RWPE2 (cell line): ENCODE results near the gene CASP14.
A peak's percentile ranks its signal among the peaks of the same experiment; 100 is the strongest.
"Not testable (repeated sequence)": the region's sequence is repeated elsewhere in the genome, so short reads cannot be mapped to it uniquely, and the experiment has no call there.

Source experiments
- ATAC-seq: fragments of 200-7000 bp; cut with Tn5 transposase; 3 replicates; pipeline ENCODE4 v1.9.1; 2021; ENCODE audit warnings: low read depth
- DNase-seq: peaks from one replicate; pipeline ENCODE4 v3.0.0-alpha.2; 2020; ENCODE audit warnings: low spot score
- H3K27ac ChIP-seq: fragments of 450-650 bp; 2 replicates; pipeline ENCODE4 v1.5.1; 2017; ENCODE audit warnings: mild to moderate bottlenecking; ENCODE audit not compliant: poor library complexity, severe bottlenecking
- H3K27me3 ChIP-seq: fragments of 250-450 bp; sonication (Bioruptor Pico); 2 replicates; pipeline ENCODE4 v1.5.1; 2021; ENCODE audit warnings: mild to moderate bottlenecking, moderate library complexity; ENCODE audit not compliant: insufficient read depth, poor library complexity, severe bottlenecking
- H3K36me3 ChIP-seq: fragments of 250-450 bp; sonication (Bioruptor Pico); 2 replicates; pipeline ENCODE4 v1.5.1; 2020; ENCODE audit warnings: low read depth, mild to moderate bottlenecking, moderate library complexity
- H3K4me1 ChIP-seq: fragments of 250-450 bp; sonication (Bioruptor Pico); 2 replicates; pipeline ENCODE4 v1.5.1; 2021; ENCODE audit warnings: mild to moderate bottlenecking, moderate library complexity; ENCODE audit not compliant: insufficient read depth, poor library complexity, severe bottlenecking
- H3K4me3 ChIP-seq: fragments of 250-450 bp; sonication (Bioruptor Pico); 2 replicates; pipeline ENCODE4 v1.5.1; 2021; ENCODE audit warnings: mild to moderate bottlenecking, moderate library complexity; ENCODE audit not compliant: severe bottlenecking
- H3K9me3 ChIP-seq: fragments of 250-450 bp; sonication (Bioruptor Pico); 2 replicates; pipeline ENCODE4 v1.5.1; 2021; ENCODE audit warnings: mild to moderate bottlenecking, moderate library complexity; ENCODE audit not compliant: severe bottlenecking
- TF ChIP-seq, protein P1 (sequence below): fragments of 450-650 bp; IDR thresholded peaks from one replicate; pipeline ENCODE4 v1.5.1; 2017; ENCODE audit warnings: mild to moderate bottlenecking, moderate library complexity; ENCODE audit not compliant: poor library complexity, severe bottlenecking

The CASP14 gene

DNA sequence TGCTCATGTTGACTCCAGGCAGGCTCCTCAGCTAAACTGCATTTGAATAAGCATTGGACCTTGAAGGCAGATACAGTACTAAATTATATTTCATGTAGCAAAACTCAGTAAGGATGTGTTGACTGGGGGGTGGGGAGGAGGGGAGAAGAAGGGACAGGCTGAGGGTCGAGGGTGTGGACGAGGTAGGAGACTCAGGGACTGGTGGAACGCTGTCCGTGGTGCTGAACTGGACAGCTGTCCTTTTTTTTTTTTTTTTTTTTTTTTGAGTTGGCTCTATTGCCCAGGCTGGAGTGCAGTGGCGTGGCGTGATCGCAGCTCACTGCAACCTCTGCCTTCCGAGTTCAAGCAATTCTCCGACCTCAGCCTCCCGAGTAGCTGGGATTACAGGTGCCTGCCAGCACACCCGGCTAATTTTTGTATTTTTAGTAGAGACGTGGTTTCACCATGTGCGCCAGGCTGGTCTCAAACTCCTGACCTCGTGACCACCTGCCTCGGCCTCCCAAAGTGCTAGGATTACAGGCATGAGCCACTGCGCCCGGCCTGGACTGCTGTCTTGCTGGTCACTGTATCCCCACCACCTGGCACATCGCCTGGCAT, 33.2 kb upstream of the CASP14 start:
- H3K4me1 ChIP-seq: no peaks in the 10 kb centered on the region
- no peak for ATAC-seq
- H3K4me3 ChIP-seq: no peak overlapping the region
- H3K27ac ChIP-seq: no peak overlapping the region
- TF ChIP-seq, protein P1, sequence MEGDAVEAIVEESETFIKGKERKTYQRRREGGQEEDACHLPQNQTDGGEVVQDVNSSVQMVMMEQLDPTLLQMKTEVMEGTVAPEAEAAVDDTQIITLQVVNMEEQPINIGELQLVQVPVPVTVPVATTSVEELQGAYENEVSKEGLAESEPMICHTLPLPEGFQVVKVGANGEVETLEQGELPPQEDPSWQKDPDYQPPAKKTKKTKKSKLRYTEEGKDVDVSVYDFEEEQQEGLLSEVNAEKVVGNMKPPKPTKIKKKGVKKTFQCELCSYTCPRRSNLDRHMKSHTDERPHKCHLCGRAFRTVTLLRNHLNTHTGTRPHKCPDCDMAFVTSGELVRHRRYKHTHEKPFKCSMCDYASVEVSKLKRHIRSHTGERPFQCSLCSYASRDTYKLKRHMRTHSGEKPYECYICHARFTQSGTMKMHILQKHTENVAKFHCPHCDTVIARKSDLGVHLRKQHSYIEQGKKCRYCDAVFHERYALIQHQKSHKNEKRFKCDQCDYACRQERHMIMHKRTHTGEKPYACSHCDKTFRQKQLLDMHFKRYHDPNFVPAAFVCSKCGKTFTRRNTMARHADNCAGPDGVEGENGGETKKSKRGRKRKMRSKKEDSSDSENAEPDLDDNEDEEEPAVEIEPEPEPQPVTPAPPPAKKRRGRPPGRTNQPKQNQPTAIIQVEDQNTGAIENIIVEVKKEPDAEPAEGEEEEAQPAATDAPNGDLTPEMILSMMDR: no peak
- no peaks in the 10 kb centered on the region for H3K36me3 ChIP-seq
- peaks cover 4% of the 10 kb centered on the region for H3K27me3 ChIP-seq
- H3K9me3 ChIP-seq: no peaks in the 10 kb centered on the region
- DNase-seq: no peak

DNA sequence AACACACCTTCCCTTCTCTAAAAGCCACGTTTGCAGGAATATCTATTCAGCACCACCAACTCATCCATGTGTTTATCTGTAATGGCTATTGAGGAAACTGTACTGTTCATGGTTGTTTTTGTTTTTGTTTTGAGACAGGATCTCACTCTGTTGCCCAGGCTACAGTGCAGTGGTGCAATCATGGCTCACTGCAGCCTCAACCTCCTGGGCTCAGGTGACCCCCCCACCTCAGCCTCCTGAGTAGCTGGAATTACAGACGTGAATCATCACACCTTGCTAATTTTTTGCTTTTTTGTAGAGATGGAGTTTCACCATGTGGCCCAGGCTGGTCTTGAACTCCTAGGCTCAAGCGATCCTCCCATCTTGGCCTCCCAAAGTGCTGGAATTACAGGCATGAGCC, 30.4 kb upstream of the CASP14 start:
- H3K27me3 ChIP-seq, ATAC-seq, H3K27ac ChIP-seq, H3K4me1 ChIP-seq, DNase-seq, H3K9me3 ChIP-seq, H3K4me3 ChIP-seq, H3K36me3 ChIP-seq: not testable (repeated sequence)

DNA sequence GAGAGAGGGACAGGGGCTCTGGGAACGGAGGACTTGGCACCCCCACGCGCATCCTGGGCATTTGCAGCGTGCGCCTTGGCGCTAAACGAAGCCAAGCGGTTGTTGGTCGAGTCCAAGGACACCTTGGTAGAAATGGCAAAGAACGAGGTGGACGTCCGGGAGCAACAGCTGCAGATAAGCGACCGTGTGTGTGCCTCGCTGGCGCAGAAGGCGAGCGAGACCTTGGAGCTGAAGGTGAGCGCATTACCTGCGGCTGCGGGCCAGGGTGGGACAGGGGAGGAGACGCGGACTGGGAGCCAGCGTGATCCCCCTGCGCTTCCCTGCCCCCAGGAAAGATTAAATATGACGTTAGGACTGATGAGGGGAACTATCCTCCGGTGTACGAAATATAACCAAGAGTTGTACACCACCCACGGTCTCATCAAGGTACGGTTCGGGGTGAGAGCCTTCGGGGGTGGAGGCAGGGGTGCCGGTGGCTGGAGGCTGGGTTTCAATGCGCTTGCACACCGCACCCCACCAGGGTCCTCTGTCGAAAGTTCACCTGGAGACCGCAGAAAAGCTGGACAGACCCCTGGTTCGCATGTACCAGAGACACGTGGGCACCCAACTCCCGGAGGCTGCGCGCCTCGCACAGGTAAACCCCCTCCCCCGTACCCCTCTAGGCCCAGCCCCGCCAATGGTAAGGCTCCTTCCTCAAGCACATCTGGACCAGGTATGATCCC, 27.8 kb upstream of the CASP14 start:
- DNase-seq (no peak), ATAC-seq (no peak)
- H3K4me3 ChIP-seq: no peak overlapping the region
- no peaks in the 10 kb centered on the region for H3K27me3 ChIP-seq
- H3K27ac ChIP-seq: no peak overlapping the region
- H3K9me3 ChIP-seq: no peaks in the 10 kb centered on the region
- TF ChIP-seq, protein P1: no peak
- H3K36me3 ChIP-seq: no peaks in the 10 kb centered on the region
- H3K4me1 ChIP-seq: no peaks in the 10 kb centered on the region

DNA sequence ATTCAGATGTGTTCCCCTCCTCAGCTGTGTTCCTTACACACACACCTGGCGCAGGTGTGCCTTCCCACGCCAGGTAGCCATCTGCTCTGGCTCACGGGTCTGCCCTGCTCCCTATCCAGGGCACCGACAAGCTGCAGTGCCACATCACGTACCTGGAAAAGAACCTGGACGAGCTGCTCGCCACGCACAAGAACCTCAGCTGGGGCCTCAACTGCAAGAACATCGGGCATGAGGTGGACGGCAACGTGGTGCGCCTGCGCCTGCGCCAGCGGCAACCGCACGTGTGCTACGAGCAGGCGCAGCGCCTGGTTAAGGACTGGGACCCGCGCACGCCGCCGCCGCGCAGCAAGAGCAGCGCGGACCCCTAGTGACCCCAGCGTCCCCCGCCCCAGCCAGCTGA, 26.5 kb upstream of the CASP14 start:
- H3K27me3 ChIP-seq: no peaks in the 10 kb centered on the region
- H3K27ac ChIP-seq: no peak overlapping the region
- H3K4me3 ChIP-seq: no peak overlapping the region
- ATAC-seq: no peak
- no peaks in the 10 kb centered on the region for H3K4me1 ChIP-seq
- H3K36me3 ChIP-seq: no peaks in the 10 kb centered on the region
- DNase-seq: no peak
- H3K9me3 ChIP-seq: no peaks in the 10 kb centered on the region
- TF ChIP-seq, protein P1: no peak

DNA sequence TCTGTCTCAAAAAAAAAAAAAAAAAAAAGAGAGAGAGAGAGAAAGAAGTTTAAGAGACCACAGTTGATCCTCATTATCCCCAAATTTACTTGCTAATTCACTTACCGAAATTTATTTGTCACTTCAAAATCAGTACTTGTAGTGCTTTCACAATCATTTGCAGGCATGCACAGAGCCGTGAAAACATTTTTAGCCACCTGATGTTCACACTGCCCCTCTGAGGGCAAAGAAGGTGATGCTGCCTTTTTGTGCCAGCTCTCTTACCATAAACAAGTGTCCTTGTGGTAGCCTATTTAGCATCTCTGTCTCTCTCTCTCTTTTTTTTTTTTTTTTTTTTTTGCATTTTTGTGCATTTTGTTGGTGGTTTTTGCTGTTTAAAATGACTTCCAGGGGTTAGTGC, 24.1 kb upstream of the CASP14 start:
- Histone ChIP-seq H3K27ac (no peak overlapping the region), H3K4me3 (no peak overlapping the region), H3K27me3 (no peaks in the 10 kb centered on the region), H3K4me1 (no peaks in the 10 kb centered on the region), H3K9me3 (no peaks in the 10 kb centered on the region), H3K36me3 (no peaks in the 10 kb centered on the region)
- ATAC-seq (0 out of 3 replicates have a peak, but pooled peaks have one; percentile 38), DNase-seq (no peak)
- TF ChIP-seq, protein P1: peak; percentile 28
